ENCODE data around the gene KBTBD13. TPM values are rescaled to one million over a fixed set of nuclear protein-coding genes. Genes with fewer than 3 reads are reported as not detected.
A peak's percentile ranks its signal among the peaks of the same experiment; 100 is the strongest.
"Not testable (repeated sequence)": the region's sequence is repeated elsewhere in the genome, so short reads cannot be mapped to it uniquely, and the experiment has no call there.

KBTBD13 gene
- total RNA-seq, 2 donors from 2014 or later: not detected

- ATAC-seq (no peak), DNase-seq (no peak)
- Mint-ChIP-seq H3K4me1 (peaks cover 9% of the 10 kb centered on the region), H3K36me3 (ENCODE audit: low read depth) (peaks cover 8% of the 10 kb centered on the region), H3K27me3 (peaks cover 43% of the 10 kb centered on the region), H3K4me3 (peak within 1 kb of the TSS; percentile 60), H3K27ac (no peak within 1 kb of the TSS)
- no peaks in the 10 kb centered on the region for H3K9me3 ChIP-seq (ENCODE audit: control insufficient read depth, low read length, poor library complexity, severe bottlenecking)
These were observed 8.7 kb upstream of the KBTBD13 start, which contains the start of gene RASL12 for GRCh38 chr15:65067645-65068402. Gene RASL12, minus strand, starts transcription at chr15:65067991. Its CDS starts 156 bp downstream, at chr15:65067835.

GRCh38 chr15:65068403-65068788 lies 8.2 kb upstream of the KBTBD13 start:
- Mint-ChIP-seq H3K36me3 (ENCODE audit: low read depth) (peaks cover 5% of the 10 kb centered on the region), H3K4me3 (no peak overlapping the region), H3K27me3 (peaks cover 37% of the 10 kb centered on the region), H3K4me1 (peaks cover 9% of the 10 kb centered on the region), H3K27ac (no peak overlapping the region)
- H3K9me3 ChIP-seq (ENCODE audit: control insufficient read depth, low read length, poor library complexity, severe bottlenecking): no peaks in the 10 kb centered on the region
- DNase-seq: no peak
- no peak for ATAC-seq

- H3K4me1 Mint-ChIP-seq: peaks cover 9% of the 10 kb centered on the region
- H3K9me3 ChIP-seq (ENCODE audit: control insufficient read depth, low read length, poor library complexity, severe bottlenecking): no peaks in the 10 kb centered on the region
- peaks cover 5% of the 10 kb centered on the region for H3K36me3 Mint-ChIP-seq (ENCODE audit: low read depth)
- no peak overlapping the region for H3K27ac Mint-ChIP-seq
- DNase-seq (no peak), ATAC-seq (no peak)
- no peak overlapping the region for H3K4me3 Mint-ChIP-seq
- H3K27me3 Mint-ChIP-seq: peaks cover 32% of the 10 kb centered on the region
These were observed 7.4 kb upstream of the KBTBD13 start for GRCh38 chr15:65069179-65069578.

GRCh38 chr15:65069779-65070546 lies 6.6 kb upstream of the KBTBD13 start:
- H3K9me3 ChIP-seq (ENCODE audit: control insufficient read depth, low read length, poor library complexity, severe bottlenecking): no peaks in the 10 kb centered on the region
- H3K27me3 Mint-ChIP-seq: peaks cover 31% of the 10 kb centered on the region
- H3K27ac Mint-ChIP-seq: no peak overlapping the region
- H3K4me1 Mint-ChIP-seq: peaks cover 9% of the 10 kb centered on the region
- H3K4me3 Mint-ChIP-seq: no peak overlapping the region
- ATAC-seq: no peak
- DNase-seq: no peak
- peaks cover 5% of the 10 kb centered on the region for H3K36me3 Mint-ChIP-seq (ENCODE audit: low read depth)

- Mint-ChIP-seq H3K4me1 (peaks cover 7% of the 10 kb centered on the region), H3K4me3 (no peak overlapping the region), H3K27me3 (peaks cover 24% of the 10 kb centered on the region), H3K27ac (no peak overlapping the region), H3K36me3 (ENCODE audit: low read depth) (peaks cover 2% of the 10 kb centered on the region)
- ATAC-seq (no peak), DNase-seq (no peak)
- H3K9me3 ChIP-seq (ENCODE audit: control insufficient read depth, low read length, poor library complexity, severe bottlenecking): no peaks in the 10 kb centered on the region
These were observed 5.2 kb upstream of the KBTBD13 start for GRCh38 chr15:65071381-65071811.

GRCh38 chr15:65072027-65072426 lies 4.5 kb upstream of the KBTBD13 start:
- Mint-ChIP-seq H3K4me1 (peaks cover 7% of the 10 kb centered on the region), H3K27ac (no peak overlapping the region), H3K27me3 (peaks cover 20% of the 10 kb centered on the region), H3K36me3 (ENCODE audit: low read depth) (peaks cover 2% of the 10 kb centered on the region), H3K4me3 (no peak overlapping the region)
- DNase-seq (no peak), ATAC-seq (no peak)
- H3K9me3 ChIP-seq (ENCODE audit: control insufficient read depth, low read length, poor library complexity, severe bottlenecking): no peaks in the 10 kb centered on the region

- Mint-ChIP-seq H3K36me3 (ENCODE audit: low read depth) (no peaks in the 10 kb centered on the region), H3K4me1 (peaks cover 3% of the 10 kb centered on the region), H3K27ac (no peak overlapping the region)
These were observed 3.9 kb upstream of the KBTBD13 start for GRCh38 chr15:65072617-65073016.

GRCh38 chr15:65074946-65075345 lies 1.6 kb upstream of the KBTBD13 start:
- ATAC-seq: not testable (repeated sequence)

More at GRCh38 chr15:65072617-65073016, 3.9 kb upstream of the KBTBD13 start:
- no peak overlapping the region for H3K4me3 Mint-ChIP-seq
- no peaks in the 10 kb centered on the region for H3K9me3 ChIP-seq (ENCODE audit: control insufficient read depth, low read length, poor library complexity, severe bottlenecking)
- DNase-seq (no peak), ATAC-seq (no peak)
- peaks cover 16% of the 10 kb centered on the region for H3K27me3 Mint-ChIP-seq

GRCh38 chr15:65075607-65076395 lies 745 bp upstream of the KBTBD13 start:
- not testable (repeated sequence) for H3K27ac Mint-ChIP-seq; ATAC-seq; H3K4me1 Mint-ChIP-seq; DNase-seq; H3K4me3 Mint-ChIP-seq; H3K36me3 Mint-ChIP-seq (ENCODE audit: low read depth); H3K9me3 ChIP-seq (ENCODE audit: control insufficient read depth, low read length, poor library complexity, severe bottlenecking)
- peaks cover 26% of the 10 kb centered on the region for H3K27me3 Mint-ChIP-seq

More at GRCh38 chr15:65074946-65075345, 1.6 kb upstream of the KBTBD13 start:
- H3K4me1 Mint-ChIP-seq; DNase-seq; H3K4me3 Mint-ChIP-seq; H3K27ac Mint-ChIP-seq; H3K36me3 Mint-ChIP-seq (ENCODE audit: low read depth); H3K9me3 ChIP-seq (ENCODE audit: control insufficient read depth, low read length, poor library complexity, severe bottlenecking): not testable (repeated sequence)
- peaks cover 26% of the 10 kb centered on the region for H3K27me3 Mint-ChIP-seq

GRCh38 chr15:65077291-65077980 lies 890 bp downstream of the KBTBD13 start:
- H3K27ac Mint-ChIP-seq: no peak overlapping the region
- DNase-seq (no peak), ATAC-seq (no peak)
- no peak overlapping the region for H3K4me3 Mint-ChIP-seq
- H3K27me3 Mint-ChIP-seq: peaks cover 34% of the 10 kb centered on the region
- no peaks in the 10 kb centered on the region for H3K9me3 ChIP-seq (ENCODE audit: control insufficient read depth, low read length, poor library complexity, severe bottlenecking)
- peaks cover 5% of the 10 kb centered on the region for H3K4me1 Mint-ChIP-seq
- H3K36me3 Mint-ChIP-seq (ENCODE audit: low read depth): peaks cover 2% of the 10 kb centered on the region

GRCh38 chr15:65077981-65078352 lies 1.4 kb downstream of the KBTBD13 start:
- no peaks in the 10 kb centered on the region for H3K9me3 ChIP-seq (ENCODE audit: control insufficient read depth, low read length, poor library complexity, severe bottlenecking)
- Mint-ChIP-seq H3K27me3 (peaks cover 40% of the 10 kb centered on the region), H3K36me3 (ENCODE audit: low read depth) (peaks cover 6% of the 10 kb centered on the region), H3K4me3 (no peak overlapping the region), H3K4me1 (peaks cover 10% of the 10 kb centered on the region), H3K27ac (no peak overlapping the region)
- DNase-seq (peak; percentile 23 to 33 (median 27)), ATAC-seq (peak; percentile 74)

- peaks cover 56% of the 10 kb centered on the region for H3K27me3 Mint-ChIP-seq
- H3K4me3 Mint-ChIP-seq: no peak overlapping the region
- H3K4me1 Mint-ChIP-seq: peaks cover 13% of the 10 kb centered on the region
- DNase-seq: no peak
- peaks cover 6% of the 10 kb centered on the region for H3K36me3 Mint-ChIP-seq (ENCODE audit: low read depth)
- no peak overlapping the region for H3K27ac Mint-ChIP-seq
- no peaks in the 10 kb centered on the region for H3K9me3 ChIP-seq (ENCODE audit: control insufficient read depth, low read length, poor library complexity, severe bottlenecking)
- ATAC-seq: no peak
These were observed 3.0 kb downstream of the KBTBD13 start for GRCh38 chr15:65079580-65079979.

All from T-helper 17 cell (primary cell).